ENCODE data around the gene LCE1F.

Gene LCE1F

GRCh38 chr1:152776361-152776760 lies 1.4 kb downstream of the LCE1F start:
- no peak for DNase-seq (ENCODE audit: low spot score)

- DNase-seq (ENCODE audit: low spot score), result no peak
These were observed 2.7 kb downstream of the LCE1F start for GRCh38 chr1:152777510-152778137.

GRCh38 chr1:152783095-152783494 lies 8.2 kb downstream of the LCE1F start:
- DNase-seq (ENCODE audit: low spot score), result no peak

GRCh38 chr1:152786077-152786476 lies 11.1 kb downstream of the LCE1F start, which contains the start of gene LCE1E:
LCE1E (plus strand) TSS chr1:152786257; CDS start chr1:152787300, 1,043 bp downstream.
- DNase-seq (ENCODE audit: low spot score), result no peak

- DNase-seq (ENCODE audit: low spot score), result no peak
These were observed 20.7 kb downstream of the LCE1F start for GRCh38 chr1:152795686-152796085.

- DNase-seq (ENCODE audit: low spot score), result no peak
These were observed 21.5 kb downstream of the LCE1F start, which contains the start of gene LCE1D for GRCh38 chr1:152796421-152796820. LCE1D (plus strand) TSS chr1:152796721; CDS start chr1:152797795, 1,074 bp downstream.

- DNase-seq (ENCODE audit: low spot score), result no peak
These were observed 26.4 kb downstream of the LCE1F start for GRCh38 chr1:152801333-152801732.

- DNase-seq (ENCODE audit: low spot score), result no peak
These were observed 31.6 kb downstream of the LCE1F start, which contains the start of gene LCE1C for GRCh38 chr1:152806576-152806975. LCE1C (minus strand) TSS chr1:152806651; CDS start chr1:152805478, 1,173 bp downstream.

GRCh38 chr1:152811050-152811449 lies 36.1 kb downstream of the LCE1F start:
- no peak for DNase-seq (ENCODE audit: low spot score)

GRCh38 chr1:152811671-152812070 lies 36.7 kb downstream of the LCE1F start, which contains the start of gene LCE1B:
LCE1B (plus strand) TSS chr1:152811971; CDS start chr1:152812447, 476 bp downstream.
- DNase-seq (ENCODE audit: low spot score), result no peak

- DNase-seq (ENCODE audit: low spot score), result no peak
These were observed 42.4 kb downstream of the LCE1F start for GRCh38 chr1:152817309-152817708.

GRCh38 chr1:152823294-152823693 lies 48.4 kb downstream of the LCE1F start:
- DNase-seq (ENCODE audit: low spot score), result no peak

GRCh38 chr1:152824964-152825363 lies 50.0 kb downstream of the LCE1F start:
- DNase-seq (ENCODE audit: low spot score), result no peak
